VCaP (cell line): ENCODE measurements around the gene LSMEM2.
"Not testable (repeated sequence)": the region's sequence is repeated elsewhere in the genome, so short reads cannot be mapped to it uniquely, and the experiment has no call there.

Experiments used
- H3K27ac ChIP-seq: fragments of 450-650 bp; 2 replicates; pipeline ENCODE4 v1.5.1; 2017
- TF ChIP-seq, protein P1 (sequence below): fragments of 450-650 bp; conservative IDR thresholded peaks from 2 replicates; pipeline ENCODE4 v1.5.1; 2017; ENCODE audit warnings: mild to moderate bottlenecking, moderate library complexity

LSMEM2 gene

GRCh38 chr3:50241713-50242380 is 37.0 kb upstream of the LSMEM2 start:
- H3K27ac ChIP-seq = no peak overlapping the region
- TF ChIP-seq, protein P1, sequence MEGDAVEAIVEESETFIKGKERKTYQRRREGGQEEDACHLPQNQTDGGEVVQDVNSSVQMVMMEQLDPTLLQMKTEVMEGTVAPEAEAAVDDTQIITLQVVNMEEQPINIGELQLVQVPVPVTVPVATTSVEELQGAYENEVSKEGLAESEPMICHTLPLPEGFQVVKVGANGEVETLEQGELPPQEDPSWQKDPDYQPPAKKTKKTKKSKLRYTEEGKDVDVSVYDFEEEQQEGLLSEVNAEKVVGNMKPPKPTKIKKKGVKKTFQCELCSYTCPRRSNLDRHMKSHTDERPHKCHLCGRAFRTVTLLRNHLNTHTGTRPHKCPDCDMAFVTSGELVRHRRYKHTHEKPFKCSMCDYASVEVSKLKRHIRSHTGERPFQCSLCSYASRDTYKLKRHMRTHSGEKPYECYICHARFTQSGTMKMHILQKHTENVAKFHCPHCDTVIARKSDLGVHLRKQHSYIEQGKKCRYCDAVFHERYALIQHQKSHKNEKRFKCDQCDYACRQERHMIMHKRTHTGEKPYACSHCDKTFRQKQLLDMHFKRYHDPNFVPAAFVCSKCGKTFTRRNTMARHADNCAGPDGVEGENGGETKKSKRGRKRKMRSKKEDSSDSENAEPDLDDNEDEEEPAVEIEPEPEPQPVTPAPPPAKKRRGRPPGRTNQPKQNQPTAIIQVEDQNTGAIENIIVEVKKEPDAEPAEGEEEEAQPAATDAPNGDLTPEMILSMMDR = no peak

- no peak overlapping the region for H3K27ac ChIP-seq
- TF ChIP-seq, protein P1 = no peak
These were observed 36.5 kb upstream of the LSMEM2 start for GRCh38 chr3:50242381-50242770.

- TF ChIP-seq, protein P1 = no peak
These were observed 35.9 kb upstream of the LSMEM2 start for GRCh38 chr3:50242851-50243542.

GRCh38 chr3:50243543-50243895 is 35.4 kb upstream of the LSMEM2 start:
- H3K27ac ChIP-seq = no peak overlapping the region
- TF ChIP-seq, protein P1 = no peak

More at GRCh38 chr3:50242851-50243542, 35.9 kb upstream of the LSMEM2 start:
- H3K27ac ChIP-seq = no peak overlapping the region

- H3K27ac ChIP-seq = not testable (repeated sequence)
These were observed 34.1 kb upstream of the LSMEM2 start for GRCh38 chr3:50244813-50245212.

GRCh38 chr3:50245251-50245745 is 33.6 kb upstream of the LSMEM2 start:
- TF ChIP-seq, protein P1 = no peak

GRCh38 chr3:50245831-50246516 is 32.9 kb upstream of the LSMEM2 start:
- TF ChIP-seq, protein P1 = peak; percentile 99
- H3K27ac ChIP-seq = peak overlapping the region; percentile 77

More at GRCh38 chr3:50245251-50245745, 33.6 kb upstream of the LSMEM2 start:
- H3K27ac ChIP-seq = peak overlapping the region; percentile 77
